HG03045 (cell line): ENCODE results near the gene UBE4B.
"Not testable (repeated sequence)": the region's sequence is repeated elsewhere in the genome, so short reads cannot be mapped to it uniquely, and the experiment has no call there.

Source experiments
- ATAC-seq: cut with Tn5 transposase; IDR thresholded peaks from one replicate; pipeline ENCODE4 v1.9.1; 2021; ENCODE audit warnings: mild to moderate bottlenecking, moderate library complexity; ENCODE audit not compliant: unreplicated experiment

UBE4B gene

DNA sequence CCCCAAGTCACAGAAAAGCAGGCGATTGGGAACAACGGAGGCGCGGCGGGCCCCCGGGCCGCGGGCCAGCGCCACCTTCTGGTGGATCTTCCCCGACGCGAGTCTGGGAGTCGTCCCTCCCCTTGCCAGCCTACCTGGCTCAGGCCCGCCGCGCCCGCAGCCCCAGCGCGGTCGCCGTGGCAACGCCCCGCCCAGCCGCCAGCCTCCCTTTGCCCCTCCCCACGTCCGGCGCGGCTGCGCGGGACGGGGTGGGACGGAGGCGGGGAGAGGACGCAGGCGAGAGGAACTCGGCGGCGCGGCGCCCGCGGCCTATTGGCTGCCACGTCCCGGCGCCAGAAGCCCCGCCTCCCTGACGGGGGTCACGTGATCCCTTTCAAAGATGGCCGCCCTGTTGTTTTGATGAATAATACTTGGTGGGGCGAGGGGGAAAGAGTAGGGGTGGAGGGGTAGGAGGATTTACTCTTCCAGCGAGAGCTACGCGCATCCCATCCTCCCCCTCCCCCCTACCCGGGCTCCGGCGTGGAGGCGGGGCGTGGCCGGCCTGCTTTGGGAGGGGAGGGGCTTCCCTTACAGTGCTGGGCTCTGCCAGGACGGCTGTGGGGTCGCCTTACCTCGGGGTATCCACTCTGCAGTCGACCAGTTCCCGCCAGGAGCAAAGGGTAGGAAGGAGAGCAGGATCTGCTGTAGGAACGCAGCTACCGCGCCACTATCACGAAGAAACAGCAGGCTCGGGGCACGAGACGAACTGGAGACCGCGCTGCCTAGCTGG is at the start of gene UBE4B:
Gene UBE4B (plus strand): TSS at position 369 of the 769 bp plus-strand sequence. CDS start 713 bp downstream, outside the sequence.
- ATAC-seq = peak; percentile 95

GRCh38 chr1:9984253-9984652 is 48.5 kb upstream of the UBE4B start:
- ATAC-seq = no peak

DNA sequence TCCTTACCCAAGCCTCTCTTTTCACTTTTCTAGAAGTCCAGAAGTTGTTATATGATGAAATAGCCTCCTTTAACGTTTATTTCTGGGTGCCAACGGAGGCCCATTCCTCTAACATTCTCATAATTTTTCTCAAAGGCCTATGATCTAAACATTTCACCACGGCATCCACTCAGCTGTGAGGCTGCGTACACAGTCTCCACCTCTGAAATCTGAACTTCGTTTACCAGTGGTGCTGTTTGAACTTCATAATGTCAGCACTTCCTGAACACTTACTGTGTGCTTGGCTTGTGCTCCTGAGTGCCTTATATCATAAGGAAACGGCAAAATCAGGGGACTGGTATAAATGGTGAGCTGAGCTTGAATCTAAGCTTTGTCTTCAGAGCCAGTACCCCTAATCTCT is 47.8 kb upstream of the UBE4B start:
- ATAC-seq = no peak

- ATAC-seq = no peak
Observed at GRCh38 chr1:9989773-9990172, 43.0 kb upstream of the UBE4B start.

DNA sequence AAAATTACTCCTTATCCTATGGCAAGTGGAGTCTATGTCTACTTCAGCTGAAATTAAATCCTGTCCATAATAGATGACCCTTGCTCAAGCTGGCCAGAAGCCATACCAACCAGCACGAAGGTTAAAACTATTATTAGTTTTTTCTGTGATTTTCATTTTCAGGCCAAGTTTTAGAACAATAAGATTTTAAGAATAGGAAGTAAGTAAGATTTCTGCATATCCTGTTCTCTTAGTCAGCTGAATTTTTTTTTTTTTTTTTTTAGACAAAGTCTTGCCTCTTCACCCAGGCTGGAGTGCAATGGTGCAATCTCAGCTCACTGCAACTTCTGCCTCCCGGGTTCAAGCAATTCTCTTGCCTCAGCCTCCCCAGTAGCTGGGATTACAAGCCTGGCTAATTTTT is 41.8 kb upstream of the UBE4B start:
- ATAC-seq = no peak

DNA sequence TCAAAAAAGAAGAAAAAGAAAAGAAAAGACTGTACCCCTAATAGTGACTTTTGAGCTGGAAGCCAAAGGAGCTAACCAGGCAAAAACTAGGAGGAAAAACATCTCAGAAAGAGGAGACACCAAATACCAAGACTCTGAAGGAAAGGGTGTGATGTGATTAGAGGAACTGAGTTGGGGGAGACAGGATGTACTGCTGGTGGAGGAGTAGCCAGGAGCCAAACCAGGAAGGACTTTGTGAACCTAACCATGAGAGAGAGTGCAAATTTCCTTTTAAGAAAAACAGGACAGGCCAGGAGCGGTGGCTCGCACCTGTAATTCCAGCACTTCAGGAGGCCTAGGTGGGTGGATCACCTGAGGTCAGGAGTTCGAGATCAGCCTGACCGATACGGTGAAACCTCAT is 39.8 kb upstream of the UBE4B start:
- no peak for ATAC-seq

GRCh38 chr1:9993561-9994075 is 39.1 kb upstream of the UBE4B start:
- no peak for ATAC-seq

- ATAC-seq = no peak
Observed at GRCh38 chr1:9996624-9997582, 35.9 kb upstream of the UBE4B start, which contains the start of gene RBP7. Gene RBP7, plus strand, starts transcription at chr1:9997228. Its CDS starts 31 bp downstream, at chr1:9997259.

DNA sequence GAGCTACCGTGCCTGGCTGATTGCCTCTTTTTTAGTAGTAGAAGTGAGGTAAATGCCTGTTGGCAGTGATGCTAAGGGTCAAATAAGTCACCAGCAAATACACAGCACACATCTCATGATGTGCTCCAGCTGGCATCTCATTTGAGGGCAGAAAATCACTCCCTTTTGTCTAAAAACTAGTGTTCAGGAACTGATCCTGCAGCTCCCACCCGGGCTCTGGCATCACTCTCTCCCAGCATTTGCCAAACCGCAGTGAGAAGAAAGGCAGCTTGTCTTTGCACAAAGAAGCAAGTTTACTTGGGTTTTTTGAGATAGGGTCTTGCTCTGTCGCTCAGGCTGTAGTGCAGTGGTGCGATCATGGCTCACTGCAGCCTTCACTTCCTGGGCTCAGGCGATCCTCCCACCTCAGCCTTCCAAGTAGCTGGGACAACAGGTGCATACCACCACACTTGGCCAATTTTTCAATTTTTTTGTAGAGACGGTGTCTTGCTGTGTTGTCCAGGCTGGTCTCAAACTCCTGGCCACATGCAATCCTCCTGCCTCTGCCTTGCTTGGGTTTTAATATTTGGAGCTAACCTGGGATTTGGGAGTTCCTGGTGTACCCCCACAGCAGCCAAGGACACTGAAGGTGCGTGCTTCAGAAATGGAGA is 31.6 kb upstream of the UBE4B start:
- ATAC-seq = no peak

DNA sequence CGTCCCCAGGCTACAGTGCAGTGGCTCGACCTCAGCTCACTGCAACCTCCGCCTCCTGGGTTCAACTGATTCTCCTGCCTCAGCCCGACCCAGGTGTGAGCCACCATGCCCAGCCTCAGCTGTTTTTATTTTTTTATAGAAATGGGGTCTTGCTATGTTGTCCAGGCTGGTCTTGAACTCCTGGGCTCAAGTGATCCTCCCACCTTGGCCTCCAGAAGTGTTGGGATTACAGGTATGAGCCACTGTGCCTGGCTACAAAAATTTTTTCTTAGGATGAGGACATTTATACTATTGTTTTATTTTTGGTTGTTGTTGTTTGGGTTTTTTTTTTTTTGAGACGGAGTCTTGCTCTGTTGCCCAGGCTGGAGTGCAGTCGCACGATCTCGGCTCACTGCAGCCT is 27.5 kb upstream of the UBE4B start:
- ATAC-seq = not testable (repeated sequence)

GRCh38 chr1:10007169-10007568 is 25.6 kb upstream of the UBE4B start:
- no peak for ATAC-seq

DNA sequence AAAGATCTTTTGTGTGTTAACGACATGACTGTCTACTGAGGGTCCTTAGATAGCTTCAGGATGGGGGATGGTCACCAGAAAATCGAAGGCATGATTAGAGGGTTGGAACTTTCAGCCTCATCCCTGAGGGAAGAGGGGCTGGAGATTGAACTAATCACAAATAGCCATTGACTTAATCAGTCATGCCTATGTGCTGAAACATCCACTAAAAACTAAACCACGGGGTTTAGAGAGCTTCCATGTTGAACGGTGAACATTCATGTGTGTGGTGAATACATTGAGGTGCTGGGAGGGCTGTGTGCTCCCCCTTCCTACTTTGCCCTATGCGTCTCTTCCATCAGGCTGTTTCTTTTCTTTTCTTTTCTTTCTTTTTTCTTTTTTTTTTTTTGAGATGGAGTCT is 18.7 kb upstream of the UBE4B start:
- no peak for ATAC-seq

- no peak for ATAC-seq
Observed at GRCh38 chr1:10019561-10019960, 13.2 kb upstream of the UBE4B start.

DNA sequence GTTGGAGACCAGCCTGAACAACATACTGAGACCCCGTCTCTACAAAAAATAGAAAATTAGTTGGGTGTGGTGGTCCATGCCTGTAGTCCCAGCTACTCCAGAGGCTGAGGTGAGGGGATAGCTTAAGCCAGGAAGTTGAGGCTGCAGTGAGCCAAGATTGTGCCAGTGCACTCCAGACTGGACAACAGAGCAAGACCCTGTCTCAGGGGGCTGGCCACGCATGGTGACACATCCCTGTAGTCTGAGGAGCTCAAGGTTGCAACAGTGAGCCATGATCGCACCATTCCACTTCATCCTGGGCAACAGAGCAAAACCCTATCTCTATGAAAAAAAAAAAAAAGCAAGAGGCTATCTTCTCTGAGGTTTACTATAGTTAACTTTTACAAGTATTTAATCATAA is 12.7 kb upstream of the UBE4B start:
- ATAC-seq = no peak

GRCh38 chr1:10020678-10021077 is 12.1 kb upstream of the UBE4B start:
- ATAC-seq = not testable (repeated sequence)

DNA sequence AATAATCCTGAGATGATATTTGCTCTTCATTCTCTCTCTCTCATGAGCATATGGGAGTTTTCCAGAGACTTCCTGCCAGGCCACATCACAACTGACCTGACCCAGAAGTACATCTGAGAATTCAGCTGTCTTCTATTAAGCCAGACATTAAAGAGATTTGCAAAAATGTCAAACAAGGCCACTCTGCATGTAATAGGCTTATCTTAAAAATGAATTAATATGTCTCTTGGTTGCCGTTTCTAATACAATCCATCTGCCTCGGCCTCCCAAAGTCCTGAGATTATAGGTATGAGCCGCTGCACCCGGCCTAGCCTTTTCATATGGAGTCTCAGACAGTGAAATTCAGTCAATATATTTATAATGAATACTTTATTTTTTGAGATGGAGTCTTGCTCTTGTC is 10.8 kb upstream of the UBE4B start:
- not testable (repeated sequence) for ATAC-seq

GRCh38 chr1:10022656-10023055 is 10.1 kb upstream of the UBE4B start:
- no peak for ATAC-seq

- ATAC-seq = no peak
Observed at GRCh38 chr1:10025354-10025753, 7.4 kb upstream of the UBE4B start.

- no peak for ATAC-seq
Observed at GRCh38 chr1:10027027-10027426, 5.7 kb upstream of the UBE4B start.

DNA sequence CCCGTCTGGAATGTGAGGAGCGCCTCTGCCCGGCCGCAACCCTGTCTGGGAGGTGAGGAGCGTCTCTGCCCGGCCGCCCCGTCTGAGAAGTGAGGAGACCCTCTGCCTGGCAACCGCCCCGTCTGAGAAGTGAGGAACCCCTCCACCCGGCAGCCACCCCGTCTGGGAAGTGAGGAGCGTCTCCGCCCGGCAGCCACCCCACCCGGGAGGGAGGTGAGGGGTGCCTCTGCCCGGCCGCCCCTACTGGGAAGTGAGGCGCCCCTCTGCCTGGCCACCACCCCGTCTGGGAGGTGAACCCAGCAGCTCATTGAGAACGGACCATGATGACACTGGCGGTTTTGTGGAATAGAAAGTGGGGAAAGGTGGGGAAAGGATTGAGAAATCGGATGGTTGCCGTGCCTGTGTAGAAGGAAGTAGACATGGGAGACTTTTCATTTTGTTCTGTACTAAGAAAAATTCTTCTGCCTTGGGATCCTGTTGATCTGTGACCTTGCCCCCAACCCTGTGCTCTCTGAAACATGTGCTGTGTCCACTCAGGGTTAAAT is 3.7 kb upstream of the UBE4B start:
- ATAC-seq = not testable (repeated sequence)

- ATAC-seq = no peak
Observed at GRCh38 chr1:10031461-10031860, 1.3 kb upstream of the UBE4B start.
